Right renal cortex interstitium (tissue), 3 donors: ENCODE measurements around the gene LRP1B. TPM values are rescaled to one million over a fixed set of nuclear protein-coding genes. Genes with fewer than 3 reads are reported as not detected.

Experiments used
- DNase-seq, 3 donors: peaks; one replicate each; pipeline ENCODE4 v3.0.0-alpha.2; 2013; ENCODE audit warnings: low read depth in 3 of 3, low spot score in 2 of 3
- polyA plus RNA-seq, 3 donors: library from polyadenylated mRNA; unstranded; fragments of 120-200 nt; gene quantifications; one replicate each; pipeline ENCODE4 v1.2.1, GENCODE V29; 2013; ENCODE audit not compliant: insufficient read length in 3 of 3

LRP1B gene
- polyA plus RNA-seq, 3 donors, result 0.85 to 0.90 (median 0.88) TPM

- no peak for DNase-seq
These were observed 86.6 kb downstream of the LRP1B start for GRCh38 chr2:142044197-142044596.

- no peak for DNase-seq
These were observed 88.1 kb downstream of the LRP1B start for GRCh38 chr2:142042536-142043199.

- no peak for DNase-seq
These were observed 88.8 kb downstream of the LRP1B start for GRCh38 chr2:142041996-142042395.

GRCh38 chr2:142041105-142041504 is 89.7 kb downstream of the LRP1B start:
- no peak for DNase-seq

- no peak for DNase-seq
These were observed 90.3 kb downstream of the LRP1B start for GRCh38 chr2:142040556-142040955.

- no peak for DNase-seq
These were observed 92.0 kb downstream of the LRP1B start for GRCh38 chr2:142038826-142039225.

GRCh38 chr2:142037744-142038143 is 93.1 kb downstream of the LRP1B start:
- DNase-seq, result no peak

- no peak for DNase-seq
These were observed 93.8 kb downstream of the LRP1B start for GRCh38 chr2:142037066-142037465.

GRCh38 chr2:142033393-142033792 is 97.4 kb downstream of the LRP1B start:
- no peak for DNase-seq

GRCh38 chr2:142031656-142032055 is 99.2 kb downstream of the LRP1B start:
- no peak for DNase-seq

GRCh38 chr2:142030735-142031134 is 100.1 kb downstream of the LRP1B start:
- no peak for DNase-seq

- no peak for DNase-seq
These were observed 100.8 kb downstream of the LRP1B start for GRCh38 chr2:142029974-142030373.

GRCh38 chr2:142025394-142025793 is 105.4 kb downstream of the LRP1B start:
- DNase-seq, result no peak

GRCh38 chr2:142020368-142020767 is 110.4 kb downstream of the LRP1B start:
- no peak for DNase-seq

- no peak for DNase-seq
These were observed 116.3 kb downstream of the LRP1B start for GRCh38 chr2:142014536-142014935.

GRCh38 chr2:142012797-142013196 is 118.0 kb downstream of the LRP1B start:
- no peak for DNase-seq

- no peak for DNase-seq
These were observed 120.1 kb downstream of the LRP1B start for GRCh38 chr2:142010477-142011270.

- DNase-seq, result no peak
These were observed 122.6 kb downstream of the LRP1B start for GRCh38 chr2:142008135-142008744.

- DNase-seq, result no peak
These were observed 136.8 kb downstream of the LRP1B start for GRCh38 chr2:141994066-141994465.

GRCh38 chr2:141992695-141993094 is 138.1 kb downstream of the LRP1B start:
- no peak for DNase-seq

- DNase-seq, result no peak
These were observed 162.4 kb downstream of the LRP1B start for GRCh38 chr2:141968433-141968832.

- no peak for DNase-seq
These were observed 162.8 kb downstream of the LRP1B start for GRCh38 chr2:141967980-141968379.
